Measurements from ENCODE around the gene MAD2L1. TPM values are rescaled to one million over a fixed set of nuclear protein-coding genes. Genes with fewer than 3 reads are reported as not detected.
"Not testable (repeated sequence)": the region's sequence is repeated elsewhere in the genome, so short reads cannot be mapped to it uniquely, and the experiment has no call there.

MAD2L1 gene
- polyA plus RNA-seq (ENCODE audit: insufficient read length), result 63.9 TPM
- long read RNA-seq, donor 1, full-length matches to known transcripts, result 39 of 39 reads
- long read RNA-seq, donor 1, partial matches to known transcripts, result 0 of 39 reads
- long read RNA-seq, donor 1, other reads (novel, unspliced or antisense), result 0 of 39 reads
- long read RNA-seq, donor 2, full-length matches to known transcripts, result 28 of 28 reads
- long read RNA-seq, donor 2, partial matches to known transcripts, result 0 of 28 reads
- long read RNA-seq, donor 2, other reads (novel, unspliced or antisense), result 0 of 28 reads
- long read RNA-seq, donor 3, full-length matches to known transcripts, result 29 of 29 reads
- long read RNA-seq, donor 3, partial matches to known transcripts, result 0 of 29 reads
- long read RNA-seq, donor 3, other reads (novel, unspliced or antisense), result 0 of 29 reads
- long read RNA-seq, donor 4, full-length matches to known transcripts, result 4 of 4 reads
- long read RNA-seq, donor 4, partial matches to known transcripts, result 0 of 4 reads
- long read RNA-seq, donor 4, other reads (novel, unspliced or antisense), result 0 of 4 reads
- long read RNA-seq, donor 5, full-length matches to known transcripts, result 72 of 72 reads
- long read RNA-seq, donor 5, partial matches to known transcripts, result 0 of 72 reads
- long read RNA-seq, donor 5, other reads (novel, unspliced or antisense), result 0 of 72 reads
- long read RNA-seq, donor 6, full-length matches to known transcripts, result 42 of 42 reads
- long read RNA-seq, donor 6, partial matches to known transcripts, result 0 of 42 reads
- long read RNA-seq, donor 6, other reads (novel, unspliced or antisense), result 0 of 42 reads
- long read RNA-seq, donor 7, full-length matches to known transcripts, result 47 of 47 reads
- long read RNA-seq, donor 7, partial matches to known transcripts, result 0 of 47 reads
- long read RNA-seq, donor 7, other reads (novel, unspliced or antisense), result 0 of 47 reads
- long read RNA-seq, donor 8, full-length matches to known transcripts, result 11 of 11 reads
- long read RNA-seq, donor 8, partial matches to known transcripts, result 0 of 11 reads
- long read RNA-seq, donor 8, other reads (novel, unspliced or antisense), result 0 of 11 reads

DNA sequence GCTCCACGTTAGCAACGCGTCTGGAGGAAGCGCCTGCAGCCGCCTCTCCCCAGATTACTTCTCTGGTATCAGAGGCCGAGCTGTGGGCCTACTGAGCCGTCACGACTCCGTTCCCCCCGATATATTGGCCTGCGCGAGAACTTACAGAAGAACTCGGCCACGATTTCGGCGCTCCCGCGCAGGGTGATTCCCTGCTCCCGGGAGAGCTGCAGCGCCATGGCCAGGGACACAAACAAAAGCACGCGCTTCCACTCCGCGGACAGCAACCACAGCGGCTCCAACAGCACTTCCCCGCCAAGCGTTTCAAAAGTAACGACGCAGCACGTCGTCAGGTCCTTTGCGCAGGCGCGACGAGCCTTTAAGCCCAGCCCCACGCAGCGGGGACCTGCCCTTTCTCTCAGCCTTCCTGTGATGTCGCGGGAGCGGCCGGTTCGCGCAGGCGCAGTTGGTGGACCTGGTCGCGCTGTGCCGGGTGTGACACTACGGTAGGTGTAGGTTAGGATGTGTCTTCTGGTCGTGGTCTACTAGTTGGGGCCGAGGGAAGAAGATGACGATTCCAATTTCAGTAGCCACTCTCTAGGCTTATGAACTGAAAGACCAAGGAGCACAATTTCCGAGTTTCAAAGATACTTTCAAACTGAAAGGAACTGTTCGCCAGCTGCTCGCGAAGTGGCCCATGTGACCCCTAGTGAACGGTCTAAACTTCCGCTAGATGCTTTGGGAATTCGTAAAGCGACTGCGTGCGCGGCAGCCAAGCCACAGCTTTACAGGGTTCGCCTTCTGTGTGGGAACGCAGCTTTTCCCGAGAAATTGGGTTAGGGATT lies at the start of gene MAD2L1:
TSS of gene MAD2L1 (minus strand) at position 332 of the 824 bp plus-strand sequence. CDS start at position 218, 114 bp downstream.
- peak; percentile 98 for DNase-seq

DNA sequence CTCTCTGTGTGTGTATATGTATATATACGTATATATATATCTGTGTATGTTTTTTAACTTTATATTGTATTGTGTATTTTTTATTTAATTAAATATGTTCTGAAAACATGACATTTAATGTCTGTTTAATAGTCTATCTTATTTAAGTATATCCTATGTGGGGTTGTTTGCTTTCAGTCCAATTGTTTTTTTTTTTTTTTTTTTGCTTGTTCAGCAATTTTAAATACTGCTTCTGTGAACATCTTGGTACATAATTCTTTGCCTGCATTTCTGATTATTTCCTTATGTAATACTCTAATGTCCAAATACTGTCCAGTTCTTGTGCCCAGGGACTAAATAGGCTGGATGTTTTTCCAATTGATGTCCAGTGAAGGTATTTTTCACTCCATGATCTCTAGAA lies 45.1 kb upstream of the MAD2L1 start:
- no peak for DNase-seq

DNA sequence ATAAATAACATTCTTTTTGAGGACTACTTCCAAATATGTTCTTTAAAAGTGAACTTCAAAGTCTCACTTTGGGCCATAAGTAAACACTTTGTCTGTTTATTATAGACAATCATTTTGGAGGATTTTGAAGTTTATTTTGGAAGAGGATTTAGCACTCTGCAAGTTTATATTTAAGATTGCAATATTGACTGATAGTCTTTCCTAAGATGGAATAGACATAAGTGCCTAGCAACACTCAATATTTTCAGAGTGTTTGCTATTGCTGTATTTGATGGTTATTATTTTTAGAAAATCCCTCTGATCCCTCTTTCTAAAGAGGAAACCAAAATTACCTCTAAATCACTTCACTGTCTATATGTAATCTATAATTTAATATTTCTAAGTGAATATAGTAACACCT lies 42.8 kb upstream of the MAD2L1 start:
- DNase-seq, result no peak

DNA sequence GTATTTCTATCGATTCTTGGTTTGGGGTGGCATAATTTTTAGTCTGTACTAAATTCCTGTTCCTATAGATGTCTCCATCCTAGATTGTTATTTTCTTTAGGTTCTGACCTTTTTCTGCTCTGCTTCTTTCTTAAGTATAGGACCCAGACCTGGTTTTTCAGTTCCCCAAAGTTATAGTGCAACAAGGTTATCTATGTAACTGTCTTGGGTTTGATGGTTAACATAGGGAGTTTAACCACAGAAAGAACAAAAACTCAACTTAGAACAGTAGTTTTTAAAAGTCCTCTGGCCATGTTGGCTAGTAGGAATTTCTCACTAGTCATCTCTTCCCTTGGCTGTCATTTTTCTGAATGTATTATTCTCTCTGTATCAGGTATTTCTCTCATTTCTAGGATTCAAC lies 38.8 kb upstream of the MAD2L1 start:
- no peak for DNase-seq

DNA sequence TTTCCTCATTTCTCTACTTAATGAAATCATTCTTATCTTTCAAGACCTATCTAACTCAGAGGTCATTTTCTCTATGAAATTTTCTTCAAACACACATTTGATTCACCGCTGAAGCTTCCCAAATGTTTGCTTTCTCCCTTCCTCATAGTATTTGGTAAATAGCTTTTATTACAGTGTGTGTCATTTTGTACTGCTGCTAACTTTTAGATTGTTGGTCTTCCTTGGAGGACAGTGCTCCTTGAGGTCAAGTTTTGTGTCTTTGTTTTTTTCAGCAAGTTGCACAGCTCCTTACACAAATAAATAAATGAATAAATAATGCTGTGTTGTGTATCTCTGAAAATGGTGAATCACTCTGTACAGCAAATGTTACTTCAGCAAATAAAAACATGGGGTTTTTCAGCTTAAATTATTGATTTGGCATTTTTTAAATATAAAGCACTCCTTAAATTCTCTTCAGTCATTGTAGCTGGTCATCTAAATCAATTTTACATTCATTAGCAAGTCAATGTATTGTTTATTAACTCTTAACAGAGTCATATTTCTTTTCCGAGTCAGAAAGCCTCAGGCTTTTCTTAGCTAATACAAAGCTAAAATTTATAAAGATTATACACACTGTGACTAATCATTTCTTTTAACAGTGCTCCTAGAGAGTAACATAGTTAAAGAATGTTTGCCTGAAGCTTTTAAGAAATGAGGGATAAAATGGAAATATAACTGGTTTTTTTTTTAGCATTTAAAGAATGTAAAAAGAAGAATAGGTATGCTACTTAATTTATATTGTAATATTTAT lies 30.1 kb upstream of the MAD2L1 start:
- DNase-seq, result no peak

- no peak for DNase-seq
These were observed 21.9 kb upstream of the MAD2L1 start for GRCh38 chr4:120088507-120088906.

DNA sequence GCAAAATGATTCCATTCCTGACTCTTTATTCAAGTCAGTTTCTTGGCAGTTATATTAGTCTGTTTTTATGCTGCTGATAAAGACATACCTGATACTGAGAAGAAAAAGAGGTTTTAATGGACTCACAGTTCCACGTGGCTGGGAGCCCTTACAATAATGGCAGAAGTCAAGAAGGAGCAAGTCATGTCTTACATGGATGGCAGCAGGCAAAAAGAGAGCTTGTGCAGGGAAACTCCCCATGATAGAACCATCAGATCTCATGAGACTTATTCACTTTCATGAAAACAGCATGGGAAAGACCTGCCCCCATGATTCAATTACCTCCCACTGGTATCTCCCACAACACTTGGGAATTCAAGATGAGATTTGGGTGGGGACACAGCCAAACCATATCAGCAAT lies 21.4 kb upstream of the MAD2L1 start:
- DNase-seq, result not testable (repeated sequence)

- DNase-seq, result no peak
These were observed 19.1 kb upstream of the MAD2L1 start for GRCh38 chr4:120085705-120086104.

DNA sequence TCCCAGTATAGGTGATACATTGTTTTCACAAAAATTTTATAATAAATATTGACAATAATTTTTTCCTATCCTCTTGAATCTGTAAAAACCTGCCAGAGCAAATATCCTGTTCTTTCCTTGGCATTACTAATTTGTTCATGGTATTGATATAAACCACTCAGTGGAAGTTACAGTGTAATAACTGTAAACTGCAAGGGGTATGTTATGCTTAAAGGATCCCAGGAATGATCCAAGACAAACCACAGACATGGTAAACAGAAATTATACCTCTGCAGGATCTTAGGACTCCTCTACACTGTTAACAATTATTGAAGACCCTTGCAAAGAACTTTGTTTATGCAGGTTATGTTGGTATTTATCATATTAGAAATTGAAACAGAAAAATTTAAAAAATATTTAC lies 17.7 kb upstream of the MAD2L1 start:
- DNase-seq, result no peak

DNA sequence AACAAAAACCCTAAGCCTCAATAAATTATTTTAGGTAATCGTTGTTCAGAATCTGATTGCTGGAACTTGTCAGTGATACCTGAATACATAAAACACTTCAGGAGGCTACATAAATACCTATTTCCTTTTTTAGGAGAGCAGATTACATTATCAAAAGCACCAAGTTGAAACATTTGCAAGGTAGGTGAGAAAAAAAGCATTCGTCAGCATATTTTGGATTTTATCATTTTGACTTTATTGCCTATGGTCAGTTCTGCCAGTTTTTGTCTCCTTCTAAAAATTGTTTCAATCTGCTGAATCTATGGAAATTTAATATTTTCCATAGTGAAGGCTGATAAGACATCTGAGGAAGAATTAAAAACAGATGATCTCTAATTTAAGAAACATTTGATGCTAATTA lies 16.5 kb upstream of the MAD2L1 start:
- DNase-seq, result no peak

GRCh38 chr4:120082251-120082650 lies 15.6 kb upstream of the MAD2L1 start:
- no peak for DNase-seq

DNA sequence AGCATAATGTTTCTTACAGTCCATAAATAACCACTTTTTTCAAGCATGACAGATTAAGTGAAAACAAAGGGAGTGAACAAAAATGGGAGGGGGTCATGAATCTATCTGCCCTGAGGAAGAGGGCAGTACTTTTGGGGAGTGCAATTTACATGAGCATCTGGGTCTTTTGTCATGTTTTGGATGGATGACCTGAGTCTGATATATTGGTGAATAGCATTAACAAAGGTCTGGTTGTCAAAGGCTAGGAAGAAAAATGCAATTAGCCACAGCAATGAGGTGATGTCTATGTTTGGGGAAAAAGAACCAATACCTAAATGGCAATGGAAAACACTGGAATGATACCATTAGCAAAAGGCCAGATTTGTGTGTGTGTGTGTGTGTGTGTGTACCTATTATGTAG lies 15.1 kb upstream of the MAD2L1 start:
- no peak for DNase-seq

DNA sequence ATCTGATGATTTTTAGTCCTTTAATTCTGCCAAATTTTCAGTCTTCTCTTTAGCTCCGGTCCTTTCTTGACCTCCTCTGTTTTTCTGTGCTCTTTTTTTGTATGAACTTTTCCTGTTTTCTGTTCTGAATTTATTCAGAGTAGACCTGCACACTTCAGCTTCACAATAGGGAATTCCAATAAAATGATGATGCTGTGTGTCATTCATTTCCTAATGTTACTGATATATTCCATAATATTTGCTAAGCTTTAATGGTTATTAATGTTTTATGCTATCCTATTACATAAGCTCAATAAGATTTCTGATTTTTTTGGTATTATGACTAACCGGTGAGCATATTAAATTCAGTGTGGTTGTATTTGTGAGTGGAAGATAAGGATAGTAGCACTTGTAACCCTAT lies 13.9 kb upstream of the MAD2L1 start:
- no peak for DNase-seq

DNA sequence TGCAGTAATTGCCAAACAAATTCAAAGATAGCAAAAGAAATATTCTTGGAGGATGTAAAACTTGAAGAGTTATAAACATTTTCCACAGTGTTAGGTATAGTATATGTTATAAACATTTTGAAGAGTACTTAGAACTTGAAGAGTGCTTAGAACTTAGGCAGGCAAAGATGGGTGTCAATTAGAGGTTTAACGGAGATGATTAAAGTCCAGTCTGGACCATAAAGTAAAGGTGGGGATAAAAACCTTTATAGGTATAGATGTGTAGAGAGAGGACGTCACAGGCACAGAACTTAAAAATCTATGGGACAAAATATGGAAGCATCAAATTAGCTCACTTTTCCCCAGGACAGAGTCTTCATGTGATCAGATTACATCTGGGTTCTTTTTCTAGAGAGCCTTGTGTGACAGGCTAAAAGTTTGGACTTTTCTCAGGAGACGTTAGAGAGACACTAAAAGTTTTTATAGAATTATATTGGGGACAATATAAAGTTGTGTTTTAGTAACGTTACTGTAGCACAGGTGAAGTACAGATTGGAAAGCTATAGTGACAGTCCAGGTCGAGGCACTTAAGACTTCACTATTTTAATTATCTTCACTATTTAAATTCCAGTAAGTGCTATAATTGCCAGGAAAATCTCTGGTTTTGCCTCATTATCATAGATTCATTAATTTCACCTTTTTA lies 13.3 kb upstream of the MAD2L1 start:
- DNase-seq, result no peak

GRCh38 chr4:120078216-120078615 lies 11.6 kb upstream of the MAD2L1 start:
- no peak for DNase-seq

GRCh38 chr4:120071192-120071795 lies 4.6 kb upstream of the MAD2L1 start:
- peak; percentile 56 for DNase-seq

DNA sequence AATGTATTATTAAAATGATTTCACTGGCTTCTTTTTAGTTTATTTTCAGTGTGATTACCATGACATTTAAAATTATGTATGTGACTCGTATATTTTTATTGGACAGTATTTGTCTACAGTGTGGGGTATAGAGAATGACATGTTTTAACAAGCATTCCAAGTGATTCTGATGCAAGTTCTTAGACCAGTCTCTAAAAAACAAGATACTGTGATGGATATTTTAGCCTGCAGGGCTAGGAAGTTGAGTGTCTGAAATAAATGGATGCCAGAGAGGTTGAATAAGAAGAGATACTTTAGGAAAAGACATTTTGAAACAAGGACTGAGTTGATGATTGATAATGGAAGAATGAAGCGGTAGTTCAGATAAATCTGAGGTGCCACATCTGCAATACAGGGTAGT lies 3.5 kb upstream of the MAD2L1 start:
- DNase-seq, result no peak

DNA sequence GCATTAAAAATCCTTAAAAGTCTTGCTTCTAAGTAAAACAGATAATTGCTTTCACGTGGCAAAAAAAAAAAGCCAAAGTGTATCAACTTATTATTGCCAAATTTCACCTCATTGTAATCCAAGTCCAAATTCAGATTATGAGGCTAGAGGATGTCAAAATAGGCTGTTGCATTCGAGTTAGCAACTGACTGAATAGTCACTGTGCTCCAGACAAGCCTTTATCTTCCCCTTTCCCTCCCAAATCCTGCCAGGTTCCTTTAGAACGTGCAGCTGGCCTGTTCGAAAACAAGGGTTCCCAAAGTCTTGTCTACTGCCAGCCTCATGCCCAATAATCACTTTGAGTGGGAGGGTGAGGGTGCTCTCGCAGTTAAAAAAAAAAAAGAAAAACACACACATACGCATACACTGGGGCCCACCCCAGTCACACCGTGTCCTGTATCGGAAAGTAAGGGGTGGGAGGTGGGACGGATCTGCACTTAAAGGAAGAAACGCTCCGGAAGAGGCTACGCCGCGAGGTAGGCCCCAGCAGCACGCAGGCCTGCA lies 603 bp downstream of the MAD2L1 start:
- DNase-seq, result no peak

DNA sequence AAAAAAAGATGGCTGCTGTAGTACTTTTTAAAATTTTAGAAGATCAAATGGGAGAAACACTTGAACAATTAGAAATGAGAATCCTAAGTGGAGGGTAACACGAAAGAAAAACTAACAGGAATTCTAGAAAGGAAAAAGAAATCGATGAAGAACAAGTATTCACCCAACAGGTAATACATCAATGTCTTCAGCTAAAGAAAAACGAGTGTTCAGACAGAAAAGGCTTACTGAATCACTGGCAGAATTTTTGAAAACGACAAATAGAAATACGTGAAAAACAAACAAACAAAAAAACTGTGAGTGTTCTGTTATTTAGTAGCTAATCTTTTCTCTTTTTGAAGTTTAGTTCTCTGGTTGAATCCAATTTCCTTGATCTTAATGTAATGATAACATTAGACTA lies 1.8 kb downstream of the MAD2L1 start:
- no peak for DNase-seq

DNA sequence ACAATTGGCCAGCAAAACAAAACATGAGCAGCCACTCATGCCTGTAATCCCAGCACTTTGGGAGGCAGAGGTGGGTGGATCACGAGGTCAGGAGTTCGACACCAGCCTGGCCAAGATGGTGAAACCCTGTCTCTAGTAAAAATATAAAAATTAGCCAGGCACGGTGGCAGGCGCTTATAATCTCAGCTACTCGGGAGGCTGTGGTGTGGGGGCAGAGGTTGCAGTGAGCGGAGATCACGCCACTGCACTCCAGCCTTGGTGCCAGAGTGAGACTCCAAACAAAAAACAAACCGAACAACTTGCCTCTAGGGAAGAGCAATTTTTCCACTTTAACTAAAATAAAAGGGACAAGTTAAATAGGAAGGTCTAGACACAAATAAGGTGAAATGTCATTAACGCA lies 2.9 kb downstream of the MAD2L1 start:
- DNase-seq, result not testable (repeated sequence)

All from left kidney (tissue), 8 donors.